HG03159 (cell line): ENCODE results near the gene AKR1C2.
"Not testable (repeated sequence)": the region's sequence is repeated elsewhere in the genome, so short reads cannot be mapped to it uniquely, and the experiment has no call there.

Experiments
- ATAC-seq: cut with Tn5 transposase; IDR thresholded peaks from one replicate; pipeline ENCODE4 v1.9.1; 2021; ENCODE audit warnings: mild to moderate bottlenecking, moderate library complexity; ENCODE audit not compliant: unreplicated experiment

The AKR1C2 gene

DNA sequence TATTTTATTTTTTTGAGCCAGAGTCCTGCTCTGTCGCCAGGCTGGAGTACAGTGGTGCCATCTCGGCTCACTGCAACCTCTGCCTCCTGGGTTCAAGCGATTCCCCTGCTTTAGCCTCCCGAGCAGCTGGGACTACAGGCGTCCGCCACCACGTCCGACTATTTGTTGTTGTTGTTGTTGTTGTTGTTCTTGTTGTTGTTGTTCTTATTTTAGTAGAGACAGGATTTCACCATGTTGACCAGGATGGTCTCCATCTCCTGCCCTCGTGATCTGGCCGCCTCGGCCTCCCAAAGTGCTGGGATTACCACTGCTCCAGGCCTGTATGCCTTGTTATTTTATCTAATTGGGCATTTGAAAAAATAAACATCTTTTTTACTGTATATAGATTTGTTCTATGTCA is 42.1 kb downstream of the AKR1C2 start:
- ATAC-seq: not testable (repeated sequence)

DNA sequence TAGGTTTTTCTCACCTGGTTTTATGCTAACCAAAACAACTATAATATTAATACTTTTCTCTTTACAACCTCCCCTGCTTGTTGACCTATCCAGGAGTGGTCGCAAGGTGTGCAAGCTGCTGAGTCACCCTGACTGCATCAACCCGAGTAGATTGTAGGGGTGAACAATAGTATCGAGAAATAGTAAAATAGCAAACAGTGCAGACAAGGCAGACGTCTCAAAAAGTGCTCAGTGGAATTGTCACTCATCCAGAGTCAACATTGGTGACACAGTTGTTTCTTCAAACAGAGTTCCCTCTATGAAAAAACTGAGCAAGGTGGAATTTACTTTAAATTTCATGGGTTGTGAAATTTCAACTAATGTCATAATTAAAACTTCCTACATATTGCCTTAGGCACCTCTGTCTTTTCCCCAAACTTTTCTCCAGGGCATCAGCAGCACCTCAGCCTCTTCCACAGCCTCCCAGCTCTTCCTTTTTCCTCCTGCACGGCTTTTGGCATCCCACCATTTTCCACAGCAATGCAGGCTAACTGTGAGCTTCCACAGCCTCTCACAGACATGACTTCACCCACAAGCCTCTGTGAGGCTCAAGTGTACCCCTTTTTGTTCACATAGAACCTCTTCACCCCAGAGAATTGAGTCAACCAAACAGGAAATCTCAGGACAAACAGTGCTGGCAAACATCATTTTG is 46.6 kb downstream of the AKR1C2 start:
- not testable (repeated sequence) for ATAC-seq

DNA sequence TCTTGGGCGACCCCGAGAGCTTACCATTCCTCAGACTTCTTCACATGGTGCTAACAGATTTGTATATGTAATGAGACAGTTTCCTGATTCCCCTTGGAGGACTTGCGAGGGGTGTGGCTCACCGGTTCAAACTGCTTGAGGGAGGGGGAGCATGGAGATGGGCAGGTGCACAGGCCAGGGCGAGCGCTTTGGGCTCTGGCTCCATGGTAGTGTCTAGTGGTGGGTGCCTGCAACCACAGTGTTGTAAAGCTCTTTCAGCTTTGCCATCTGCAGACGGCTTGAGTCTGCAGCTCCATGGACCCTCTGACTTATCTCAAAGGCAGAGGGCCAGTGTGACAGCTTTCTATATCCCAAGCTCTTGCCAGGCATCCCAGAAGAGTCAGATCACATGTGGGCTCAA is 47.6 kb downstream of the AKR1C2 start:
- ATAC-seq: not testable (repeated sequence)

DNA sequence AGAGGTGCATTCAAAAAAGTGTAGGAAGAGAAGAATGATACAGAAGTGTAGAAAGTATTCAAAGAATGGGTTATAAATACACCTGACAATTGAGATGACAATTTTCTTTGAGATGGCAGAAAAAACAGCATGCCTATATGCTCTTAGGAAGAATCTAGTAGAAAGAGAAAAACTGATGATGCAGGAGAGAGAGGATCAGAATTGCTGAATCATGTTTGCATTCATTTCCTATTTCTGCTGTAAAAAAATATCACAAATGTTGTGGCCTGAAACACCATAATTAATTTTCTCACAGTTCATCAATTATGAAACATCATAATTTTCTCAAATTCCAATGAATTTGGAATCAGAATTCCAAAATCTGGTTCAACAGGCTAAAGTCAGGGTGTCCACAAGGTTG is 50.3 kb downstream of the AKR1C2 start:
- no peak for ATAC-seq

DNA sequence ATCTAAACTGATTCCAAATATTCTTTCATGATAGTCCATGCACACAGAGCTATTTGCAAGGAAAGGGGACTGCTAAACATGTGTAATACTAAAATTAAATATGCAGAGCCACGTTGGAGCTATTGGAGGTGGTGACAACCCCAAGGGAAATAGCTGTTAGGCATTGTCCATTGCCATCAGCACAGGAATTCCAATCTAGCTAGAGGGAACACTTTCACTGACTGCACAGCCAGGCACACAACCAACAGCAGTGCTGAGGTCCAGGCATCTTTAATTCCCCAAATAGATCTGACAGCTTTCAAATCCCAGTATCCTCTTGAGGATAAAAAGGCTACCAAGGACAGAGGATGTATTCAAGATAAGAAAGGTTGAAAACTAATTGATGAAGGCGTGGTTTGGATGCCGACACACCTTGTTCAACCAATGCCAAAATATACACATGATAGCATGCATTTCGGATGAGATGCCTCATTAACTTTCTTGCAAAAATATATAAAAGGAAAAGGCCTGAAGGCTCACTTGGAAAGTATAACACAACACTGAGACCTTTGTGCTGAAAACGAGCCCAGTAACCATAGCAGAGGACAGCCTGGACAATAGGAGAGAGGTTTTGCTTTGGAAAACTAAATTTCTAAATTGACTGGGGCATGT is 52.0 kb downstream of the AKR1C2 start:
- not testable (repeated sequence) for ATAC-seq

DNA sequence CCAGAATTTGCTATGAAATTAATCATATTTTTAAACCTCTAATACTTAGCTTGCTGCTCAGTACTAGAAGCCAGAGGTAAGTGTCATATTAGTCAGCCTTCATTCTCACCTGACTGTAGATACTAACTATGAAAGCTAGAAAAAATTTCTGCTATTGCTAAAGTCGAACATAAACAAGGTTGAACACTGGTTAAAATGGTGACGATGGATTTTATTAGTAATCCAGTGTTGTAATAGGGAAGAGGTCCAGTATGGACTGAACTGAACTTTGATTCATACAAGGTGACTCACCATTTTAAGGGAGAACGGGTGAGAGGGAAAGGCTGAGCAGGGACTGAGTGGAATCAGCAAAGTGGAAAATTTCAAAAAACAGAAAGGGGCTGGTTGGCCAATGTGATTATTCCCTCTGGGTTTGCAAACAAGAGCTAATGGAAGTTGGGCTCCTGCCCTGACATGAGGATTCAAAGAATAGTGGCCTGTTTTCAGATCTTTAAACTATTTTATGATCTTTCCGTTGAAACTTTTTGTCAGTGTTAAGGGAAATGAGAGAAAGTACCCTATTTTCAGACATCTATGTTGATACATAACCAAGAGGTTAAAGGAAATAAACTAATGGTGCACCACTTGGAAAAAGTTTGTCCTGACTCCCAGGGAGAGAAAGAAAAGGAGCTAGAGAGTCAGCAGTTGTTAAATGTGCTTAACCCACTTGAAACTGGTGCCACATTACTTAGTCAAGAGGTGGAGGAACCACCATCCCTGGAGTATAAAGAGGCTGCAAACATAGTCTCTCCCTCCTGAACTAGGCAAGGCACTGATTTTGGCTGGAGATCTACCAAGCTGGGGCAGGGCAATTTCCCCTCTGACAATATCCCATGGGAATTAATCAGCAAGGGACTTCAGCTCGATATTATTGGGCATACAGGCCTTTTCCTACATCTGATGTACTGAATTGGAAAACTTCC is 55.7 kb downstream of the AKR1C2 start:
- ATAC-seq: no peak

DNA sequence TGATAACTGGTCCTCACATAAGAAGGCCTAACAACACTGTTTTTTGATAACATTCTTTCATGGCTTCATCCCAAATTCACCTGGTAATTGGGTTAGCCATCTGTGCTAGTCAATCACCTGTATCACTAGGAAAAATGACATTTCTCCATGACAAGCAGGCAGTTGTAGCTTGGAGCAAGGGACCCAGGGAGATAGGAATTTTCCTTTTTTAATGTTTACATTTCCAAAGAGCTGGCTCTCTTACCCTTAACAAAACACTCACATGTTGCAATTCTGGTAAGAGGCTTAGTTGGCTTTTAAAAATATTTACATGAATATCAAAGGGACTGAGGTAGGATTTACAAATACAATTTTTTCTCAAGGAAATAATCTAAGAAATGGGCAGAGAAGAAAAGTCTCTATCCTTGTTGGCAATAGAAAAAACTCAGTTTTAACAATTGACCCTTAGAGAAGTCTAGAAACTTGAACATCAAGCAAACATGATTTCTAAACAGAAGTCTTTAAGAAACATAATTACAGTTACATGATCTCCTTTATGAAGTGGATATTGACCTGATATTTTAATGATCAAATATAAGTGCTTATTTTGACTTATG is 56.5 kb downstream of the AKR1C2 start:
- ATAC-seq: no peak

DNA sequence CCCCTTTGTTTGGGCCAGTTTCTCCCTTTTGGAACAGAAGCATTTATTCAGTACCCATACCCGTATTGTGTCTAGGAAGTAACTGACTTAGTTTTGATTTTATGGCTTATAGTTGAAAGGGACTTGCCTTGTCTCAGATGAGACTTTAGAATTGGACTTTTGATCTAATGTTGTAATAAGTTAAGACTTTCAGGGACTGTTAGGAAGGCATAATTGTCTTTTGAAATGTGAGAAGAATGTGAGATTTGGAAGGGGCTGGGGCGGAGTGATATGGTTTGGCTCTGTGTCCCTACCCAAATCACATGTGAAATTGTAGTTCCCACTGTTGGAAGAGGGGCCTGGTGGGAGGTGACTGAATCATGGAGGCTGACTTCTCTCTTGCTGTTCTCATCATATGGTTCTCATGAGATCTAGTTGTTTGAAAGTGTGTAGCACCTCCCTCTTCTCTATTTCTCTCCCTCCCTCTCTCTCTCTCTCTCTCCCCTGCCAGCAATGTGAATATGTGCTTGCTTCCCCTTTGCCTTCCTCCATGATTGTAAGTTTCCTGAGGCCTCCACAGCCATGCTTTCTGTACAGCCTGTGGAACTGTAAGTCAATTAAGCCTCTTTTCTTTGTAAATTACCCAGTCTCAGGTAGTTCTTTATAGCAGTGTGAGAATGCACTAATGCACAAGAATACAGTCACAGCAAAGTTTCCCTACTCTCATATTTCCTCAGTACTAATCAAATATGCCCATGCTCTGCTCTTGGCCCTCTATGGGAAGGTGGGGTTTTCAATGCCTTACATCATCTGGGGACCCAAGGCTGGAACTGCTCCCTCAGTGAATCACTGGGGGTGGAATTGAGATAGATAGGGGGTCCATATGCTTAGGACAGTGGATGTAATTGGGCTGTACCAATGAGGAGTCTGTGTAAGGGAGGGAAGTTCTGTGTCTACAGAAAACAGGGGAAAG is 57.6 kb downstream of the AKR1C2 start:
- ATAC-seq: no peak

DNA sequence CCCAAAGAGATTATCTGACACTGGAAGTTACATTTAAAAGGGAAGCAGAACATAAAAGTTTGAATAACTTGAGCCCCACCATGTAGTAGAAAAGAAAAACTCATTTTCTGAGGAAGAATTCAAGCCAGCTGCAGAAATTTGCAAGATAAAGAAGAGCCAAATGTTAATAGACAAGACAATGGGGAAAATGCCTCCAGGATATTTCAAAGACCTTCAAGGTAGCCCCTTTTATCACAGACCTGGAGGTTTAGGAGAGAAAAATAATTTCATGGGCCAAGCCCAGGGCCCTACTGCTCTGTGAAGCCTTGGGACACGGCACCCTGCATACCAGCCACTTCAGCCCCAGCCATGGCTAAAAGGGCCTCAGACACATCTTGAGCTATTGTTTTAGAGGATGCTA is 58.8 kb downstream of the AKR1C2 start:
- ATAC-seq: no peak

DNA sequence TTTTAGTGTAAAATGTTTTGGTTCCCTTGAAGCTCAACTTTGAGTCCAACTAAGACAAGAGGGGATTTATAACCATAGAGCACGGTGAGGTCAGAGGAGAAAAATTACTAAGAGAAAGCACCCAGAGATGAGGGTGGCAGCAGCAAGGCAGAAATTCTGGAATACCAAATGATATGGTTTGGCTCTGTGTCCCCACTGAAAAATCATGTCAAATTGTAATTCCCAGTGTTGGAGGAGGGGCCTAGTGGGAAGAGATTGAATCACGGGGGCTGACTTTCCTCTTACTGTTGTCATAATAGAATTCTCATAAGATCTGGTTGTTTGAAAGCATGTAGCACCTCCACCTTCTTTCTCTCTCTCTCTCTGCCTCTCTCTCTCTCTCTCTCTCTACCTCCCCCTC is 59.8 kb downstream of the AKR1C2 start:
- ATAC-seq: no peak

DNA sequence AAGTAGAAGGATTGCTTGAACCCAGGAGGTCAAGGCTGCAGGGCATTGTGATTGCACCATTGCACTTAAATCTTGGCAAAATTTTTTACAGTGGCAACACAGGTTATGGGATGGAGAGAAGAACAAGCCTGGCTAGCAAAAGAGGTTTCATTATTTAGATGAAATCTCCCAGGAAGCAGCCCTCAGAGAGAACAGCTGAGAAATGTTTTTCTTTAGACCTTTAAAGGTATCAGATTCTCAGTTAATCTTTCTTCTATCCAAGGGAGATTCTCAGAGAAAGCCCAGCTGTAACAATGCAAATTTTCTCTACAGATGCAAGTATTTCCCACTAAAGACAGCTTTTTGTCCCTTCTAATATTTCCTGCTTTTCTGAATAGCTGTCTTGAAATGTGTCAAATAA is 60.2 kb downstream of the AKR1C2 start:
- not testable (repeated sequence) for ATAC-seq

DNA sequence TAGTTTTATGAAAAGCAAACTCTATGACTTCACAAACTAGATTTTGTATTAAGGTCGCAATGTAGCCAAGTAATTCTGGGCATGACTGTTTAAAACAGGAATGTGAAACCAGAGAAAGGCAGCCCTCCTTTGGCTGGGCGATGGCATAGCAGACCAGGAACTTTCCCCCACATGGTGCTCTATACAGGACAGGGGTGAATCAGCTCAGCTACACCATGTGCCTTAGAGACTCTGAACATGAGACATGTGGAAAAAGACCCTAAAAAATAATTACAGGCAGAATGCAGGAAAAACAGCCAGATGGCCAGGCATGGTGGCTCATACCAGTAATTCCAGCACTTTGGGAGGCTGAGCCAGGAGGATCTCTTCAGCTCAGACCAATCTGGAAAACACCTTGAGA is 60.7 kb downstream of the AKR1C2 start:
- ATAC-seq: not testable (repeated sequence)

DNA sequence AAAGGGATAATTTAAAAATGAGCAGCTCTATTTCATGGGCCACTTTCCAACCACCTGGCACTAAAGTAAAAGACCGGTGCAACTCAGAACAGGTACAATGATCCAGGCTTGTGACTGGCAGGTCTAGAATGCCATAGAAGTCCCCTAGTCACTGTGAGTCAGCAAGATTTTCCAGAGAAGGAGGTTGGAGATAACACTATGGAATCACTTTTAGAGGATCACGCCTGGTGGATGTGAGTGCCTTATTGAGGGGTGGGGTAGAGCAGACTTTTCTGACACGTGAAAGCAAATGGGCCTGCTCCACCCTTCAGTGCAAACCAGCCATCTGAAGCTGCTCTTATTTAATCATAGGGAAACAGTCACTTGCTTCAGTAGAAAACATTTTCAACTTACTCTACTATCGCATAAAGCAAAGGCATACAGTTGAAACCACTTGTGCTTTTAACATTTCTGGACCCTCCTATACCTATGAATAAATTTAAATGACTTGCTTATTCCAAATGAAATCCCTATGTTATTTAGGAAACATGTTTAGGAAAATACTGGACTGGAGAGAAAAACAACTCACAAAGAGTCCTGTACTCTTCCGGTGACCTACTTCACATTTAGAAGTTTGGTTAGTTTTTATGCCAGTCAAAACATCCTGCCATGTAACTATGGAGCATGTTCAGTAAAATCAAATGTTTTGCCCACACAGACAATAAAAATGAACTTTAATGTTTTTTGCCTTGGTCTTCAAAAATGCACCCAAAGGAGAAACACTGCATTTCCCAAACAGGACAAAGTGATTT is 61.9 kb downstream of the AKR1C2 start:
- no peak for ATAC-seq

DNA sequence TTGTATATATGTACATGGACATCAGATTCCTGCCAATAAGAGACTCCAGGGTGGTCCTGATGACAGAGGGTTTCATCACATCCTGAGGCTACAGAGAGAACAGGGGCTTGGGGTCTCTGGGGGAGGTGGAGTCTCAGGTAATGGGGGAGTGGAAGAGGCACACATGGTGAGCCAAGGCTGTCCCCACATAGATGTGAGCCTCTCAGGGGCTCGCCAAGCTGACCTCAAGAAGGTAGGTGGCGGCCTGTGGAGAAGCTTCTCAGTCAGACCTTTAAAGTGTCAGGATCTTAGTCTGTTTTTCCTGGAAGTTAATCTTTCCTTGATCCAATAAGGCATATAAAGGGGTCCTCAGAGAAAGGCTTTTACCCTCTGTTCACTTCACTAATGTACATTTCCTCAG is 62.7 kb downstream of the AKR1C2 start:
- ATAC-seq: not testable (repeated sequence)

DNA sequence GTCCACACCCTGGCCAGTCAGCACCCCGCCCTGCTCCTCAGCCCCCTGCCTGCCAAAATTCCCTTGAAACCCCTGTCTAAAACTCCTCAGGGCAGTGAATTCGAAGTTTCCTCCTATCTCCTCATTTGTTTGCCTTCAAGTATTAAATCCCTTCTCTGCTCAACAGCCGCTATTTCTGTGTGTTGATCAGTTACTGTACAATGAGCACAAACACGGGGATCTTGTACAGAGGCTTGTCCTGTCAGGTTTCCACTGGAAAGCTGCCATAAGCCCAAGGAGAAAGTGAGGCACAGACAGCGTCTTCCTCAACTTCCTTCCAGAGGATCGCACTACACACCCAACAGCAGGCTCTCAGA is 63.6 kb downstream of the AKR1C2 start:
- not testable (repeated sequence) for ATAC-seq

DNA sequence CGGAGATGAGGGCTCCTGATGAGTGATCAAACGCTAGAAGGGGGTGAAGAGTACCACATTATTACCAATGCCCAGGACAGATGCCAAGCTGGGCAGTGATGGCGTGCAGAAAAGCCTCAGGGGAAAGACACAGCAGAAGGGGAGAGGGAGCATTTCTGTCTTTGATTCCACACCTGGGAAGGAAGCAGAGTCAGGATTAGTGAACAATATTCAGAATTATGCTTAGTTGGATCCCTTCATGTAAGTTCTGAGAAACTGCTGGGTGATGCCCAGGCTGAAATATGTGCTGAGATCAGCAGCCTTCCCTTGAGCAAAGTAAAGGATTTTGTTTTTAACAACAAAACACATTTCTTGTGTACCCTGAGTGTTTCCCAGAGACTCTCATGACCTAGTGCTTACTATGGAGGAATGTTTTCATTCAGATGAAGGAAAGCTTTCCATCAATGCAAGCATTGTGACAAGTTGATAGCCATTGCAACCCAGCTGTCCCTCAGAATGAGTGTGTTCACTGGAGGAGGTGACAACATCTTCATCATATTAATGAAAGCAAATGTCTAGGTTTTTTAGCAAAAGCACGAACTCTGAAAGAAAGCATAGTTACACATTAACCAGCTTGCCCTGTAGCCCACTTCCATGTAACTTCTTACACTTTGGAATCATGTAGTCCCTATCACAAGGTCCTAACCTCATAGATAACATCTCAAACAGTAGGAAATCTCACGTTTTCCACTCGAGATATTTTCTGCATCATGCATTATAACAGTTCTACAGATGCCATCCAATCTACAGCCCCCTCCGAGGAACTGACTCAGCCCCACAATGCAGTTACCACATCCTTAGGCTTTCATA is 64.2 kb downstream of the AKR1C2 start:
- ATAC-seq: no peak
